Measurements from ENCODE around the gene ITPRIP.

The ITPRIP gene

DNA sequence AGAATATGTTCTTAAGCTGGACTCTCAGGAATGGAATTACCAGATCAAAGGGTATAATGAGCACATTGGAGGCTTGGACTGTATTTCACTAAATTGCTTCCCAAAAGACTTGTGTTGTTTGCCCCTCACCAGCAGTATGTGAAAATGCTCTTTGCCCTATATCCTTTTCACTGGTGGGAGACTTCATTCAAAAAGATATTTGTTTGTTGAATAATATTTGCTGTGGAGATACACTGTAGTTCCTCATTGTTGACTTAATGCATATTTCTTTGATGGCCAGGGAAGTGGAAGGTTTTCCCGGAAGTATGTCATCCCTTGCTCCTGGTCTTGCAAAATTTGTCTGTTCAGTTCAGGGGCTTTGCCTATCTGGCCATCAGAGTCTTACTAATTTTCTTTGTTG is 49.9 kb downstream of the ITPRIP start (continued):
- no peak for TF ChIP-seq ZSCAN4 (tag by site-specific recombination; IDR thresholded peaks at IDR 0.05)
- no peak for TF ChIP-seq ZNF112 (tag by site-specific recombination; IDR thresholded peaks at IDR 0.05)

- ChIA-PET POLR2A (no interaction called here), CTCF (interaction anchor here (0.7 to 2.2 kb wide), 5 partner anchors 11 to 67 kb away, joined by 3 to 20 read pairs (median 5); partner anchors contain the start of gene CFAP58)
- Histone ChIP-seq H3K4me1 (ENCODE audit: control insufficient read depth, insufficient read depth, low read length) (no peaks in the 10 kb centered on the region; the same call in 1 of the 2 replicates), H3K36me3 (ENCODE audit: control insufficient read depth in 2 of 2, insufficient read depth in 1 of 2, low read length in 2 of 2) (no peaks in the 10 kb centered on the region), H3K9me3 (ENCODE audit: control insufficient read depth, insufficient read depth, low read depth, low read length) (no peaks in the 10 kb centered on the region), H3K4me3 (ENCODE audit: low read depth, low read length) (no peak overlapping the region), H3K27ac (ENCODE audit: extremely low read depth, low read depth, low read length) (no peak overlapping the region)
- TF ChIP-seq ZNF701 (tag by site-specific recombination; IDR thresholded peaks at IDR 0.05) = no peak
- TF ChIP-seq GLIS1 (tag by site-specific recombination; IDR thresholded peaks at IDR 0.05) = no peak
- TF ChIP-seq ZNF555 (tag by site-specific recombination; conservative IDR thresholded peaks at IDR 0.05) = no peak
- TF ChIP-seq ZNF157 (tag by site-specific recombination; IDR thresholded peaks at IDR 0.05) = no peak
- no peak for TF ChIP-seq IKZF3 (tag by site-specific recombination; IDR thresholded peaks at IDR 0.05)
- no peak for TF ChIP-seq ZNF24 (tag by site-specific recombination; IDR thresholded peaks at IDR 0.05)
- TF ChIP-seq ZIC2 (tag by site-specific recombination; IDR thresholded peaks at IDR 0.05) = no peak
Measured at GRCh38 chr10:104286939-104287338, 51.3 kb downstream of the ITPRIP start.

DNA sequence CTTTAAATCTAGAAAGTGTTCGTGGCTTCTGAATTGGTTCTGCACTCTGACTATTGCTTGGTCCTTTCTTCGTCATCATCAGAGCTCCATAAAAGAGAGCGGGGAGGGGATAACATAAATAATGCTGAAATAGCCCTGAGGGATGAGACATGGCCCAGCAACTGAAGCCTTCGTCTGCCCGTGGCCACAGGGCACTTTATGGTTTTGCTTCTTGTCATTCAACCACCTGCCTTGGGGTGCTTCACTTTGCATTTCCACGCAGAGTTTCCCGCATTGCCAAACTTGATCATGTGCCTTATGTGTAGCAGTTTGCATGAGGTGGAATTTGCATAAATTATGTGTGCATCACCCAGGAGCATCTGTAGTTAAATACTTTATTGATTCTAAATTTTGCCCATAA is 53.4 kb downstream of the ITPRIP start:
- no peak overlapping the region for H3K4me3 ChIP-seq (ENCODE audit: low read depth, low read length)
- H3K36me3 ChIP-seq (ENCODE audit: control insufficient read depth in 2 of 2, insufficient read depth in 1 of 2, low read length in 2 of 2) = no peaks in the 10 kb centered on the region
- H3K27ac ChIP-seq (ENCODE audit: extremely low read depth, low read depth, low read length) = no peak overlapping the region
- POLR2A ChIA-PET = no interaction called here
- H3K4me1 ChIP-seq (ENCODE audit: control insufficient read depth, insufficient read depth, low read length) = no peaks in the 10 kb centered on the region
- no peaks in the 10 kb centered on the region for H3K9me3 ChIP-seq (ENCODE audit: control insufficient read depth, insufficient read depth, low read depth, low read length)
- no peak for TF ChIP-seq ZNF48 (tag by site-specific recombination; IDR thresholded peaks at IDR 0.05)
- no peak for TF ChIP-seq ZNF169 (tag by site-specific recombination; IDR thresholded peaks at IDR 0.05)
- TF ChIP-seq ZNF544 (tag by site-specific recombination; IDR thresholded peaks at IDR 0.05) = no peak
- TF ChIP-seq ZNF768 (tag by site-specific recombination; IDR thresholded peaks at IDR 0.05) = no peak
- no peak for TF ChIP-seq MYNN (tag by site-specific recombination; IDR thresholded peaks at IDR 0.05; ENCODE audit: borderline replicate concordance)
- CTCF ChIA-PET = interaction anchor here (0.6 to 1.6 kb wide), 3 partner anchors 65 to 138 kb away, joined by 3 to 9 read pairs (median 7); no protein-coding TSS in a partner anchor

DNA sequence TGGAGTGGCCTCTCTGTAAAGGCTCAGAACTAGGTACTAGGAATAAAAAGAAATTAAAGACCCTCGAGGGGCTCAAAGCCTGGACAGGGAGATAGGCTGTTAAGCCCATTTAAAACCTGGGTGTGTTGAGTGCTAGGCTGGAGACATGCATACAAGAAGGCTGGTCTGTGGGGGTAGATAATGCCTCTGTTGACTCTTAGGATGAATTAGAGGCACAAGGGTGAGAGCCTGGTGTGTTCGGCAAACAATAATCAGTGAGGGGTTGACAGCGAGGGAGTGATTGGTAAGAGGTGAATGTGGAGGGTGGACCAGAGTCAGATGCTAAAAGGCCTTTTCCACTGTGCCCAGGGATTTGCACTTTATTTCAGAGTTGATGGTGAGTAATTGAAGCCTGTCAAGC is 56.6 kb downstream of the ITPRIP start:
- no peak overlapping the region for H3K4me3 ChIP-seq (ENCODE audit: low read depth, low read length)
- ChIA-PET CTCF (interaction anchor here (0.7 to 11.7 kb wide), 3 partner anchors 11 to 199 kb away, joined by 3 to 202 read pairs (median 5); no protein-coding TSS in a partner anchor), POLR2A (interaction anchor here (1.0 kb wide), 1 partner anchor 13 kb away, joined by 3 read pairs; the partner anchor contains the start of gene GSTO2)
- no peak overlapping the region for H3K27ac ChIP-seq (ENCODE audit: extremely low read depth, low read depth, low read length)
- no peaks in the 10 kb centered on the region for H3K36me3 ChIP-seq (ENCODE audit: control insufficient read depth in 2 of 2, insufficient read depth in 1 of 2, low read length in 2 of 2)
- TF ChIP-seq ZNF133 (tag by site-specific recombination; IDR thresholded peaks at IDR 0.05) (no peak), ZNF529 (tag by site-specific recombination; IDR thresholded peaks at IDR 0.05; ENCODE audit: insufficient replicate concordance) (no peak), ZNF37A (tag by site-specific recombination; IDR thresholded peaks at IDR 0.05) (no peak), ZNF501 (tag by site-specific recombination; IDR thresholded peaks at IDR 0.05) (no peak)
- no peaks in the 10 kb centered on the region for H3K4me1 ChIP-seq (ENCODE audit: control insufficient read depth, insufficient read depth, low read length)
- H3K9me3 ChIP-seq (ENCODE audit: control insufficient read depth, insufficient read depth, low read depth, low read length) = no peaks in the 10 kb centered on the region
